B cell (primary cell): ENCODE results near the gene PRKN. TPM values are rescaled to one million over a fixed set of nuclear protein-coding genes. Genes with fewer than 3 reads are reported as not detected.

ENCODE experiments used
- ATAC-seq: fragments of 200-7000 bp; cut with Tn5 transposase; one replicate; pipeline ENCODE4 v1.10.0; 2021; ENCODE audit warnings: low read depth, mild to moderate bottlenecking, moderate number of reproducible peaks, moderate library complexity
- CTCF ChIA-PET: fragments of 350-600 bp; sonication (Branson Sonifier 250); formaldehyde crosslinking; loops from one replicate; lab custom pipeline; 2021; ENCODE audit warnings: antibody characterized with exemption, inconsistent platforms; lab: Charles Lee
- POLR2A ChIA-PET: fragments of 350-600 bp; sonication (Branson Sonifier 250); formaldehyde crosslinking; loops from one replicate; lab custom pipeline; 2021; ENCODE audit warnings: antibody characterized with exemption; lab: Charles Lee
- DNase-seq: peaks from one replicate; pipeline ENCODE4 v3.0.0; 2013
- H2AFZ ChIP-seq: 2 replicates; pipeline ENCODE4 v1.6.1; 2012; ENCODE audit warnings: mild to moderate bottlenecking, low read depth, low read length; ENCODE audit not compliant: insufficient read depth, poor library complexity, severe bottlenecking
- H3K27ac ChIP-seq, 2 donors: 1 replicate in 1 of 2; 2 replicates in 1 of 2; pipeline ENCODE4 v1.5.1; 2012 to 2013; ENCODE audit warnings: low read length in 2 of 2, mild to moderate bottlenecking in 2 of 2, moderate library complexity in 1 of 2
- H3K27me3 ChIP-seq, 4 experiments: fragments of 200-600 bp in 1 of 4; sonication (generic) in 1 of 4; replicated peaks in 1 of 4; 1 replicate in 2 of 4; 2 replicates in 2 of 4; pipeline versions ENCODE4 v1.6.1 to v1.7.0; 2013 to 2016; ENCODE audit warnings: low read length in 3 of 4, mild to moderate bottlenecking in 2 of 4, mixed read lengths in 1 of 4, moderate library complexity in 1 of 4; ENCODE audit not compliant: insufficient read depth in 4 of 4, control insufficient read depth in 3 of 4; ENCODE audit errors: control extremely low read depth in 1 of 4
- H3K36me3 ChIP-seq, 2 experiments: replicated peaks in 1 of 2; 1 replicate in 1 of 2; 2 replicates in 1 of 2; pipeline versions ENCODE4 v1.6.1 to v1.7.1; 2013; ENCODE audit warnings: low read length in 1 of 2; ENCODE audit not compliant: insufficient read depth in 2 of 2, control insufficient read depth in 1 of 2; ENCODE audit errors: control extremely low read depth in 1 of 2, extremely low read depth in 1 of 2
- H3K4me1 ChIP-seq, 2 donors: fragments of 200-600 bp in 1 of 2; sonication (generic) in 1 of 2; 1 replicate in 1 of 2; 2 replicates in 1 of 2; pipeline versions ENCODE4 v1.5.1 to v1.6.1; 2013 to 2017; ENCODE audit warnings: low read length in 2 of 2; ENCODE audit not compliant: control insufficient read depth in 2 of 2, insufficient read depth in 2 of 2
- H3K4me2 ChIP-seq: replicated peaks from 2 replicates; pipeline ENCODE3; 2012; ENCODE audit warnings: mild to moderate bottlenecking, low read depth, low read length; ENCODE audit not compliant: poor library complexity, severe bottlenecking
- H3K4me3 ChIP-seq, 5 experiments: fragments of 200-600 bp in 1 of 5; sonication (generic) in 1 of 5; 1 replicate in 3 of 5; 2 replicates in 2 of 5; pipeline versions ENCODE4 v1.5.1 to v1.7.0; 2011 to 2016; ENCODE audit warnings: low read length in 4 of 5, mild to moderate bottlenecking in 4 of 5, low read depth in 2 of 5, control low read depth in 1 of 5, moderate library complexity in 1 of 5; ENCODE audit not compliant: insufficient read depth in 1 of 5; ENCODE audit errors: control extremely low read depth in 1 of 5, extremely low read depth in 1 of 5
- H3K79me2 ChIP-seq: fragments of 200-600 bp; sonication (generic); one replicate; pipeline ENCODE4 v1.6.0; 2016; ENCODE audit warnings: low read length; ENCODE audit not compliant: control insufficient read depth, insufficient read depth
- H3K9ac ChIP-seq: fragments of 200-600 bp; sonication (generic); 2 replicates; pipeline ENCODE4 v1.6.1; 2017; ENCODE audit warnings: mild to moderate bottlenecking, low read length, moderate library complexity
- H3K9me3 ChIP-seq, 3 donors: one replicate each; pipeline versions ENCODE4 v1.6.1 to v1.7.1; 2013; ENCODE audit warnings: low read length in 2 of 3; ENCODE audit not compliant: control insufficient read depth in 2 of 3, insufficient read depth in 1 of 3; ENCODE audit errors: control extremely low read depth in 1 of 3
- H4K20me1 ChIP-seq: 2 replicates; pipeline ENCODE4 v1.6.0; 2012; ENCODE audit warnings: mild to moderate bottlenecking, low read length; ENCODE audit not compliant: insufficient read depth, control insufficient read depth, poor library complexity, severe bottlenecking
- H3K27ac Mint-ChIP-seq: one replicate; pipeline ENCODE4 v1.8.0; 2021; ENCODE audit warnings: mixed read lengths
- H3K27me3 Mint-ChIP-seq: one replicate; pipeline ENCODE4 v1.8.0; 2021; ENCODE audit warnings: mixed read lengths
- H3K4me1 Mint-ChIP-seq: one replicate; pipeline ENCODE4 v1.8.0; 2021; ENCODE audit warnings: mixed read lengths
- H3K4me3 Mint-ChIP-seq: one replicate; pipeline ENCODE4 v1.8.0; 2021; ENCODE audit warnings: mixed read lengths
- H3K9me3 Mint-ChIP-seq: one replicate; pipeline ENCODE4 v1.8.0; 2022; ENCODE audit warnings: mixed read lengths; ENCODE audit not compliant: insufficient read depth
- CTCF ChIP-seq: fragments of 200-600 bp; IDR thresholded peaks from one replicate; pipeline ENCODE4 v1.8.0; 2022; ENCODE audit warnings: antibody characterized with exemption, mild to moderate bottlenecking
- EZH2 ChIP-seq: IDR thresholded peaks from 2 replicates; pipeline ENCODE4 v1.6.1; 2012; ENCODE audit warnings: borderline replicate concordance, low read depth, mild to moderate bottlenecking, moderate library complexity, low read length; ENCODE audit not compliant: insufficient read depth, poor library complexity, severe bottlenecking
- WGBS: methylation state at CpG from one replicate; pipeline ENCODE4 v1.1.5; 2013; ENCODE audit warnings: missing lambda C conversion rate; ENCODE audit not compliant: insufficient coverage; 5-methylcytosine and 5-hydroxymethylcytosine counted together
- intact Hi-C: fragments of 100-400 bp; cut with micrococcal nuclease; formaldehyde crosslinking; loops from one replicate; pipeline ENCODE4 v1.10.0; 2022
- polyA plus RNA-seq: library from polyadenylated mRNA; depleted of rRNA; stranded (reverse); fragments of >200 nt; gene quantifications from 2 replicates; pipeline ENCODE4 v1.2.3, GENCODE V29; 2012
- total RNA-seq, 2 donors: library from RNA; stranded (reverse); fragments of 120-200 nt in 1 of 2; gene quantifications; 1 replicate in 1 of 2; 2 replicates in 1 of 2; pipeline versions ENCODE4 v1.2.3 to v1.2.4, GENCODE V29; 2013 to 2022

The PRKN gene
- total and polyA plus RNA-seq, 2 donors (not counting 1 experiment from before 2014, with no cell fraction given) = 1.6 to 6.2 TPM

- Histone ChIP-seq H3K4me2 (no peak overlapping the region), H3K9me3 (peaks cover 0 to 3% (median 0%) of the 10 kb centered on the region in 3 donors), H2AFZ (no peak overlapping the region), H3K27me3 (no peaks in the 10 kb centered on the region), H3K79me2 (no peaks in the 10 kb centered on the region), H3K36me3 (no peaks in the 10 kb centered on the region), H3K4me1 (no peaks in the 10 kb centered on the region), H3K9ac (no peak overlapping the region), H3K27ac (no peak overlapping the region), H3K4me3 (no peak overlapping the region), H4K20me1 (no peaks in the 10 kb centered on the region)
- ChIA-PET POLR2A (no interaction called here), CTCF (no interaction called here)
- ATAC-seq (no peak), DNase-seq (no peak)
- 87% methylated on average over 5 of the region's 5 CpGs for WGBS
- no peaks in the 10 kb centered on the region for H3K4me1 Mint-ChIP-seq
- no peaks in the 10 kb centered on the region for H3K9me3 Mint-ChIP-seq
- H3K27me3 Mint-ChIP-seq = no peaks in the 10 kb centered on the region
- TF ChIP-seq EZH2 (no peak), CTCF (no peak)
- intact Hi-C loops = no loop called here
- H3K4me3 Mint-ChIP-seq = no peak overlapping the region
- H3K27ac Mint-ChIP-seq = no peak overlapping the region
These were observed 1044.2 kb downstream of the PRKN start for GRCh38 chr6:161683400-161683799.

GRCh38 chr6:161682982-161683381 is 1044.6 kb downstream of the PRKN start:
- POLR2A ChIA-PET = no interaction called here
- no peak overlapping the region for H3K27ac Mint-ChIP-seq
- WGBS = 61% methylated on average over 4 of the region's 9 CpGs

More at GRCh38 chr6:161682982-161683381, 1044.6 kb downstream of the PRKN start:
- Histone ChIP-seq H3K27me3 (no peaks in the 10 kb centered on the region), H3K4me3 (no peak overlapping the region), H3K36me3 (no peaks in the 10 kb centered on the region), H3K27ac (no peak overlapping the region), H3K9ac (no peak overlapping the region), H3K4me1 (no peaks in the 10 kb centered on the region), H3K79me2 (no peaks in the 10 kb centered on the region), H2AFZ (no peak overlapping the region), H3K4me2 (no peak overlapping the region), H4K20me1 (no peaks in the 10 kb centered on the region), H3K9me3 (peaks cover 0 to 3% (median 0%) of the 10 kb centered on the region in 3 donors)
- H3K4me1 Mint-ChIP-seq = no peaks in the 10 kb centered on the region
- H3K27me3 Mint-ChIP-seq = no peaks in the 10 kb centered on the region
- no peak overlapping the region for H3K4me3 Mint-ChIP-seq
- H3K9me3 Mint-ChIP-seq = no peaks in the 10 kb centered on the region
- ATAC-seq (no peak), DNase-seq (no peak)
- intact Hi-C loops = no loop called here
- no peak for TF ChIP-seq CTCF
- TF ChIP-seq EZH2 = no peak
- CTCF ChIA-PET = no interaction called here
